Hindlimb muscle (tissue), 1 donor: ENCODE measurements around the gene TMTC2. TPM values are rescaled to one million over a fixed set of nuclear protein-coding genes. Genes with fewer than 3 reads are reported as not detected.
"Not testable (repeated sequence)": the region's sequence is repeated elsewhere in the genome, so short reads cannot be mapped to it uniquely, and the experiment has no call there.

Experiments
- DNase-seq: peaks from one replicate; pipeline ENCODE4 v3.0.0-alpha.2; 2013
- polyA plus RNA-seq: library from polyadenylated mRNA; unstranded; fragments of 120-200 nt; gene quantifications from one replicate; pipeline ENCODE4 v1.2.1, GENCODE V29; 2013; ENCODE audit not compliant: insufficient read length

Gene TMTC2
- polyA plus RNA-seq, 1 donor = 15.5 TPM

DNA sequence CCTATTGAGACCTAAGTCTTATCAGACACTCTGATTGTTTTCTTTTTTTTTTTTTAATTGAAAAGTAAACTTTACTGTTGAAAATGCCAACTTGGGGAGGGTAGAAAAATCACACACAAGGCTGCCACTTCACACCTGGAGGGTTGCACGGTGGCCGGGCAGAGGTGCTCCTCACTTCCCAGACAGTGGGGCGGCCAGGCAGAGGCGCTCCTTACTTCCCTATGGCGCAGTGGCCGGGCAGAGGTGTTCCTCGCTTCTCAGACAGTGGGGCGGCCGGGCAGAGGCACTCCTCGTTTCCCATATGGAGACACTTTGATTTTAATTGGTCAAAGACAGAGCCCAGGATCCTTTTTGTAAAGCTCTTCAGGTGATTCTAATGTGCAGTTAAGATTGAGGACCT, 399.3 kb downstream of the TMTC2 start:
- DNase-seq = no peak

DNA sequence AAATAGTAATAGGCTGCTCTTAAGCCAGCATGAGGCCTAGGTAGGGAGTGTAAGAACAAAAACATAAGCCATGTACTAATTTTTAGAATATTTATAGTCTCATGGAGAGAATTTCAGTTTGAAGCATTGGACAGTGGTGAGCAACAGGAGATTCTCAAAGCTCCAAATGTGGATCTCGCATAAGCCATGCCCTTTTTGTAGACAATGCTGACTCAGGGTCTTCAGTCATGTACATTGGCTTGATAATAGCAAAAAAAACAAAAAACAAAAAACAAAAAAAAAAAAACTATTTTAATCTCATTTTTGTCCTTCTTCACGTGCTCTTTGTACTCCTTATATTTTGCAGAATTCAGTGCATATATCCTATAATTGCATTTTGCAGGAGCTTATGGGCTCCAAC, 402.9 kb downstream of the TMTC2 start:
- no peak for DNase-seq

DNA sequence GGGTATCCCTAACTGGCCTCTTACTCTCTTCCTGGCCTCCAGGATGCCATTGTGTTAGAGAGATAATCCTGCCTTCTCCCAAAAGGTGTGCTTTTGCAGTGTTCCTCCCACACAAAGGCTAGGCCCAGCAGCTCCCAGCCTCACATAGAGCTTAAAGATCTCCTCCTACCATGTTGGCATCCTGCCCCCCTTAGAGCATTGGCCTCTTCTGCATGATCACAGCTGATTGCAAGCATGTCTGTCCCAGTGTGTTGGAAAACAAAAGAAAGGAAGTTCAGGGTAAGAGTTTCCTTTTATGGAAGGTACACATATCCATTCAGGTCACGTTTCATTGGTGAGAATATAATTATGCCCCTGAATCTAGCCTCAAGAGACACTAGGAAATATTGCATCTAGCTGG, 405.4 kb downstream of the TMTC2 start:
- no peak for DNase-seq

- DNase-seq = no peak
Observed at GRCh38 chr12:83092606-83093005, 405.9 kb downstream of the TMTC2 start.

DNA sequence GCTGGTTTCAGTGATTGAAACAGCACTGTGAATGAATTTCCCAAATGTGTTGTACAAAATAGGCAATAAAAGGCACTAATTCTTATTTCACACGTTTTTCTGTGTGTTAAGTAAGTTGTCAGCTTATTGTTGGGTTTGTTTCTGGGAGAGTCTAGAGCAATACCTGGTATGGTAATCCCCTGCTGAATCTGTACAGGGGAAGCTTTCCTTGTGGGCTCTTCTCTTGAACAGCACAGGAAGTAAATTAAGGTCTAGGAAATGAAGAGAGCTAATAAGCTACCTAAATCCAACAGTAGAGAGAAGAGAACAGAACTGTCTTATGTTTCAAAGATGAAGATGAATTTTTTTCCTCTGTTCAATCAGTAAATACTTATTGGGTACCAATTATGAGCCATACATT, 406.7 kb downstream of the TMTC2 start:
- DNase-seq = no peak

GRCh38 chr12:83097643-83098342, 411.1 kb downstream of the TMTC2 start:
- no peak for DNase-seq

DNA sequence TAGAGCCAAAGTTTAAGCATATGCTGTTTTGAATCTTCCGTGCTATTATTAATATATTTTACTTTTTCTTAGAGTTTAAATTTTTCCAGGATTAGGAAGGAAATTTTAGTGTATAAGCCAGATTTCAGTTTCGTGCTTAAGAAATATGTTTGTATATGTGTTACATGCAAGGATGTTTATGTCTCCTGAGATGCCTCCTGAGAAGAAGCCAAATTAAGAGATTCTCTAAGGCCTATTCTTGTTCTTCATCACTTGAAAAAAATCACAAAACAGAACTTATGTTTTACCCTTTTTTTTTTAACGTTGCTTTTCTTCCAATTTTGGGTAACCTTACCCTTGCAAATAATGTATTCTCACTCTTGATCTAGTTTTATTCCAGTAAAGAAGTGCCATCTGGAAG, 412.7 kb downstream of the TMTC2 start:
- peak; percentile 25 for DNase-seq

DNA sequence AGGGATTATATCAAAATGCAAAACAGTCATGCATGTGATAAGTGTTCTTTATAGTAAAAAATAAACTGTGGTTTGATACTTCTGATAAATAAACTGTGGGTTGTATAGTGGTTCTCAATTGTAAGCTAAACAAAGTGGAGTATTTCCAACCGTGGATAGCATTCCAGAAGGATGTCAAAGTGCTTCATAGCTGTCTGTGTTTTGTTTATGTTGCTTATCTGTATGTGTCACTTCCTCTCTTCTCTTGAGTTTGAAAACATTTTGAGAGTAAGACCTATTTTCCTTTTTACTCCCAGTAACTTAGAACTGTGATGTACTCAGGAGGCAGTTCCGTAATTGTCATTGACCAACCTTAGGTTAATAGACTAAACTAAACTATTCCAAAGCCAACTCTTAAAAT, 415.8 kb downstream of the TMTC2 start:
- no peak for DNase-seq

GRCh38 chr12:83106873-83107272, 420.2 kb downstream of the TMTC2 start:
- DNase-seq = no peak

DNA sequence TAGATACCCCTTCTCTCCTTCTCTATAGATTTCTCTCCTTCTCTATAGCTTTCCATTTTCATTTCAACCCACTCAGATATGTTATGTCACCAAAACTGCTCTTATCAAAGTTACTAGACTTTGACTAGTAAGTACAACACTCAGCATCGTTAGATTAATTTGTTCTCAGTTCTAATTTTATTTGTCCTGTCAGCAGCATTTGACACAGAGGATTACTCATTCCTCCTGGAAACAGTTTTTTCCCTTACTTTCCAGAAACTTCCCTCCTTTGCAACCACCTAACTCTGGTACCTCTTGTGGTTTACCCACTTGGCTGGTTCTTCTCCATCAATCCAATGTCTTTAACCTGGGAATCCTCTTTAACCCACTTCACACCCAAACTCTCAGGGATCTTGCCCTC, 423.7 kb downstream of the TMTC2 start:
- DNase-seq = no peak

DNA sequence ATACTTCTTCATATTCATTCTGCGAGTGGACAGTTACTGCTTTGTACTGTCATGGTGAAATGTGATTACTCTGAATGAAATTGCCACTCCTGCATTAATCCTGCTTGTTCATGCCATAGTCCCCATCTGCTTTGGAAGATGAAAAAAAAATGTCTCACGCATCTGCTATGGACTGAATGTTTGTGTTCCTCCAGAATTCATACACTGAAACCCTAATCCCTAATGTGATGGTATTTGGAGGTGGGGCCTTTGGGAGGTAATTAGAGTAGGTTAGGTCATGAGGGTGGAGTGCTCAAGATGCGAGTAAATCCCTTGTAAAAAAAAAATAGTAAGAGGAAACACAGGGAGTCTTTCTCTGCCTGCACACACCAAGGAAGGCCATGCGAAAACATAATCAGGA, 427.2 kb downstream of the TMTC2 start:
- peak; percentile 3 for DNase-seq

DNA sequence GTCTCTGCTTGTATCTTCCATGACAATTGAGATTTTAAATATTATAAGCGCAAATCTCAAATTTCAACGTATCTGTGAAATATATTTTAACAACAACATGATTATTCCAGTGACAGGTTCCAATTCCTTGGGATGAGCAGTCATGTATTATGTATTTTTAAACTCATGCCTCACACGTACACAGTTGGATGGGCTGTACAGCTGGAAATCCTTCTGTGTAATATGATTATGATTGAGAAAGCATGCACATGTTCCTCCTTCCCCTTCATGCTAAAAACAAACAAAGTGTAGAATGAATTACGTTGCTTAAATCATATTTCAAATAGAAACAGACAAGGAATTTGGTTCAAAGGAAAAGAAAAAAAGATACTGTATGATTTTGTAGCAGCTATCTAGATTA, 428.3 kb downstream of the TMTC2 start:
- peak; percentile 44 for DNase-seq

DNA sequence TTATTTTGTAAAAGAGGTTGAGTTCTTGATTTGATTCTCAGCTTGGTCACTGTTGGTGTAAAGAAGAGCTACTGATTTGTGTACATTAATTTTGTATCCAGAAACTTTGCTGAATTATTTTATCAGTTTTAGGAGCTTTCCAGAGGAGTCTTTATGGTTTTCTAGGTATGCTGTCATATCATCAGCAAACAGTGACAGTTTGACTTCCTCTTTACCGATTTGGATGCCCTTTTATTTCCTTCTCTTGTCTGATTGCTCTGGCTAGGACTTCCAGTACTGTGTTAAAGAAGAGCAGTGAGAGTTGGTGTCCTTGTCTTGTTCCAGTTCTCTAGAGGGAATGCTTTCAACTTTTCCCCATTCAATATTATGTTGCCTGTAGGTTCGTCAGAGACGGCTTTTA, 431.2 kb downstream of the TMTC2 start:
- not testable (repeated sequence) for DNase-seq

DNA sequence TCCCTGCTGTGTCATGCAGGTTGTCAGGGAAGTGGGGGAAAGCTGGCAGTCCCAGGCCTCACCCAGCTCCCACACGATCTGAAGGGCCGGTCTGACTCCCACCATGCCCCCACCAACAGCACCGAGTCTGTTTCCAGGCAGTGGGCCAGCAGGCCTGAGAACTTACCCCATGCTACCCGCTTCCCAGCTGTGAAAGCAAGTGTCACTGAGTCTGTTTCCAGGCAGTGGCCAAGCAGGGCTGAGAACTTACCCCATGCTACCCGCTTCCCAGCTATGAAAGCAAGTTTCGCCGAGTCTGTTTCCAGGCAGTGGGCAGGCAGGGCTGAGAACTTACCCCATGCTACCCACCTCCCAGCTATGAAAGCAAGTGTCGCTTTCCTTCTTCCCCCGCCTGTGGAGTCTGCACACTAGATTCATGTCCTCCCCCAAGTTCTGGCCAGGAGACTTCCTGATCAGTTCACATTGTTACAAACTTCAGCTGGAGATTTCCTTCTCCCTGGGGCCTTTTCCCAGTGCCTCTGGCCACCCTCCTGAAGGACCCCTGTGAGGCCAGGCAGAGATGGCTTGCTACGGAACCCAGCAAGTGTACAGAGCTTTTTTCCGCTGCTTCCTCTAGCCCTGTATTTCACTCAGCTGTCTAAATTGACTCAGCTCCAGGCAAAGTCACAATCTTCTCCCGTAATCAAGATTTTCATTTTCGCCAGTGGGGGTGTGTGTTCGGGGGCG, 435.4 kb downstream of the TMTC2 start:
- DNase-seq = no peak

GRCh38 chr12:83122623-83122934, 435.9 kb downstream of the TMTC2 start:
- no peak for DNase-seq

DNA sequence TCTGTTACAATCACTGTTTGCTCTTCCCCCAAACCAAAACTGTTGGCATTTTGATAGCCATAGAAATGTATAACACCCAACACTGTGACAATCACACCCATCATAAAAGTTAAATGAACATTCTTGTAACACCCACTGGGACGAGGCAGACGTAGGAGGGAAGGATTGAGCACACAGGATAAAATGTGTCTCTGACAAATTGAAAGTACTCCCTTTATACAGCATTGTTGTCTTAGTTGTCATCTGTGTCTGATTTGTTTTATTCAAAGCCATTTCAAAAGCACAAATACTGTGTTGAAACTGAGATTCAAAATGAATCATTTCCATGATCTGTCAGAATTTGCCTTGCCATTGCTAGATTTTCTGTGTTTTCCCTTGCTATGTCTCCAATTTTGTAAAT, 436.3 kb downstream of the TMTC2 start:
- no peak for DNase-seq

DNA sequence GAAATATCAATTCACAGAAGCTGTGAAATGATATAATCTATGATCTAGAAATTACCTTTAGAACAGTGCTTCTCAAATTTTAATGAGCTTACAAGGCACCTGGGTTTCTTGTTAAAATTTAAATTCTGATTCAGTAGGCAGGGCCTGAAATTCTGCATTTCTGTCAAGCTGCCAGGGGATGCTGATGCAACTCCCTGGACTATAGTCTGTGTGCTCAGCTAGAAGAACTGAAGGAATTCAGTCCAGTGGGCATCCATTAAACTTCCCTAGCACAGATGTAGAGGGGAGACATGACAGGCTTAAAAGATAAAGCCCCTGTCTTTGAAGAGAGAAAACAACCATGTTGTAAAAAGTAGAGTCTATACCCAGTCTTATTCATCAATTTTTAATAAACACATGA, 441.8 kb downstream of the TMTC2 start:
- no peak for DNase-seq

DNA sequence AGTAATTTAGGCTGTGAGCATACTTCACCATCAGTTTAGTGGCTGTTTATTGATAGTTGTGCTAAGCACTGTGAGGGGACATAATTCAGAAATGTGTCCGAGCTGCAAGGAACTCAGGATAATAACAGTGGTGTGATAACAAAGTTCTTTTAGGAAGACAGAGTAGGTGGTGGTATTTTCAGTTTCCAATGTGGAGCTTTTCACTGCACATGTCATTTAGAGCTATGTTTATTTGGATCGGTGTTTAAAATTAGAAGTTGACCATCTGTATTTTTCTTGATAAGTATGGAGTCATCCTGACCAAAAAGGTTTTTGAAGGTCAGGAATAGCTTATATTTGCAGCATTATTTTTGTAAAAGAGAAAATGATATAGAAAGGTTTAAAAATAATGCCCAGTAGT, 443.5 kb downstream of the TMTC2 start:
- DNase-seq = no peak

GRCh38 chr12:83132360-83132759, 445.7 kb downstream of the TMTC2 start:
- no peak for DNase-seq

DNA sequence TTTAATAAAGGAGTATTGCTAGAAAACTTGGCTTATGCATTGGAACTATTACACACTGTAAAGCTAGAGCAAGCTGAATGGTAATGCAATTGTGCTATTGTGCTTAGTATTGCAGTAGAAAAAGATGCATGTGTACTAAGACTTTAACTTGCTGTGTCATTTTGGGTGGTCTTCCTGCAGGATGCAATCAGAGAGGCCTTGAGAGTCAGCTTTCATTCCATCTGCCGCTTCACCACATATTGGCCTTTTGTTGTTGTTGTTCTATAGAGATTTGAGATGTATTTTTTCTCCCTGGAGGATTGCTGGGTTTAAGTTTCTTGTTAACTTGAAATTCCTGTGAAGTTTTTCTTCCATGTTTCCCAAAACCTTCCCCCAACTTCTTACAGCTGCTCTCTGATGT, 449.7 kb downstream of the TMTC2 start:
- no peak for DNase-seq

GRCh38 chr12:83140135-83140534, 453.4 kb downstream of the TMTC2 start:
- no peak for DNase-seq

DNA sequence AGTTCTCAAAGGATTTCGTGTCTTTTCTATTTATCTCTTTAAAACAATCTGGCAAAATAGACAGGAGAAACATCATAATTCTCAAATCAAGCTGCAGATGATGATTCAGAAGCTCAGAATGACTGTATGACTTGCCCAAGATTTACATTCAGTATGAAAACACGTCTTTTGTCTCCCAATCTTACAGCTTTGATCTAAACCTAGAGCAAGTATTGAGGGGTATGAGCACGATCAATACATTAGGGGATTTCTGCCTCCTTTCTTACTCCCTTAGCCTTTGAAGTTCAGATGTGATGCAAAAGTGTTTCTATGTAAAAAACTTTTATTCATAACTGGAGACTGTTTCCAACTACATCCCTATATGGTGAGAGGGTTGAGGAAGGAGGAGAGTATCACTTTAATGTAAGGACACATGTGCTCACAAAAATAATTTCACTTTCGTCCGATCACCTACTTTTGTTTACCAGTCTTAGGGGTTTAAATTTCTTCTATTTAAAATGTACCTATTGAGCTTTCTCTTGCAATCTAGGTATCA, 454.8 kb downstream of the TMTC2 start:
- DNase-seq = no peak

DNA sequence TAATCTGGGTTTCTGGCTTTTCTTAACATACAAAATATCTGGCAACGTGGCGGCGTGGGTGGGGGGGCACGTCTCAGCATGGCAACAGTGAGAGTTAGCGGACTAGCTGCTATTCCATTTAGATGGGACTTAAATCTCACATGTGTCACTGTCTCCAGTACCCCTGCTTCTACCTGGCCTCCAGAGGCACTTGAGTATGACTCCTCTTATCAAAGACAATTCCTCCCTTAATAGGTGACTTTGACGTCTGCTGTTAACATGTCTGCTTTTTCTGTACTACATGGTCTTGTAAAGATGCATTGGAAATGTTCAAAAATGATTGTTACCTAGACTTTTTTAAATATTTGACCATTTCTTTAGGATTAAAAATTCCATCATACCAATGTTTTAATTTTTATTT, 456.2 kb downstream of the TMTC2 start:
- no peak for DNase-seq

DNA sequence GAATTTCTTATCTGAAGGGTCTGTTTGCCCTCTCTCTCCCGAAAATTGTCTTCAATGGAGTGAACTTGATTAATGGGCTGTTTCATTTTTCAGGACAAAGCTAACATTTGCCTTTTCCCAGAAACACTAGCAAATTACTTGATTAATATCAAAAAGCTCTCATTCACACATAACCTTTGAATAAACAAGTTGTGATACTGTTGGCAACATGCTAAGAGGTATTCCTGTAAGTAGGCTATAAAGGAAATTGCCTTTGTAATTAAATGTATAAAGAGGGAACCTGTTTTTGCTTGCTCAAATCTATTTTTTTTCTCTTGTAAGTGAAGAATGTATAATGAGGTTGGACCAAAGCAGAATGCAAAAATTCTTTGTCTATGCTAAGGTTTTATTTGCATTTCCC, 457.2 kb downstream of the TMTC2 start:
- no peak for DNase-seq
